HEK293T (cell line): Measurements from ENCODE around the gene SNRPE.

Source experiments
- ARNT ChIP-seq: fragments of 450-650 bp; IDR thresholded peaks from 2 replicates; pipeline ENCODE4 v1.6.1; 2017; ENCODE audit warnings: mild to moderate bottlenecking
- BHLHE40 ChIP-seq: fragments of 450-650 bp; IDR thresholded peaks from 2 replicates; pipeline ENCODE4 v1.6.1; 2016; ENCODE audit warnings: mild to moderate bottlenecking, moderate library complexity, borderline replicate concordance
- CTBP1 ChIP-seq: fragments of 450-650 bp; IDR thresholded peaks from 2 replicates; pipeline ENCODE4 v1.6.1; 2016; ENCODE audit warnings: borderline replicate concordance
- FOXA1 ChIP-seq: fragments of 450-650 bp; IDR thresholded peaks from 2 replicates; pipeline ENCODE4 v1.6.1; 2016; ENCODE audit warnings: mild to moderate bottlenecking
- FOXK2 ChIP-seq: fragments of 450-650 bp; IDR thresholded peaks from 2 replicates; pipeline ENCODE4 v1.6.1; 2016; ENCODE audit warnings: mild to moderate bottlenecking
- FOXM1 ChIP-seq: fragments of 450-650 bp; IDR thresholded peaks from 2 replicates; pipeline ENCODE4 v1.6.1; 2017; ENCODE audit warnings: mild to moderate bottlenecking, borderline replicate concordance
- HDGF ChIP-seq: fragments of 450-650 bp; IDR thresholded peaks from 2 replicates; pipeline ENCODE4 v1.6.1; 2017; ENCODE audit warnings: antibody characterized with exemption, borderline replicate concordance
- LEF1 ChIP-seq: fragments of 450-650 bp; IDR thresholded peaks from 2 replicates; pipeline ENCODE4 v1.6.1; 2017; ENCODE audit warnings: mild to moderate bottlenecking, borderline replicate concordance
- NFRKB ChIP-seq: fragments of 450-650 bp; IDR thresholded peaks from 2 replicates; pipeline ENCODE4 v1.6.1; 2016; ENCODE audit warnings: mild to moderate bottlenecking, moderate library complexity
- PKNOX1 ChIP-seq: fragments of 450-650 bp; IDR thresholded peaks from 2 replicates; pipeline ENCODE4 v1.6.1; 2016
- SP1 ChIP-seq: fragments of 450-650 bp; IDR thresholded peaks from 2 replicates; pipeline ENCODE4 v1.6.1; 2017
- SUZ12 ChIP-seq: fragments of 450-650 bp; IDR thresholded peaks from 2 replicates; pipeline ENCODE4 v1.6.1; 2016; ENCODE audit warnings: mild to moderate bottlenecking
- TARDBP ChIP-seq: fragments of 450-650 bp; IDR thresholded peaks from 2 replicates; pipeline ENCODE4 v1.6.1; 2016
- ZNF384 ChIP-seq: fragments of 450-650 bp; IDR thresholded peaks from 2 replicates; pipeline ENCODE4 v1.6.1; 2016

- TF ChIP-seq FOXM1 = no peak
- no peak for TF ChIP-seq SP1
- TF ChIP-seq SUZ12 = no peak
- no peak for TF ChIP-seq HDGF
- no peak for TF ChIP-seq LEF1
- TF ChIP-seq TARDBP = no peak
- TF ChIP-seq BHLHE40 = no peak
- no peak for TF ChIP-seq NFRKB
- TF ChIP-seq FOXK2 = no peak
- no peak for TF ChIP-seq ARNT
- no peak for TF ChIP-seq CTBP1
- TF ChIP-seq ZNF384 = no peak
- no peak for TF ChIP-seq FOXA1
- TF ChIP-seq PKNOX1 = no peak
These were observed 43.0 kb upstream of the SNRPE start for GRCh38 chr1:203818399-203818798.
